HG03045 (cell line): Measurements from ENCODE around the gene MOGAT2.

Source experiments
- ATAC-seq: cut with Tn5 transposase; IDR thresholded peaks from one replicate; pipeline ENCODE4 v1.9.1; 2021; ENCODE audit warnings: mild to moderate bottlenecking, moderate library complexity; ENCODE audit not compliant: unreplicated experiment

The MOGAT2 gene

GRCh38 chr11:75776546-75776945, 58.9 kb downstream of the MOGAT2 start:
- ATAC-seq: no peak

GRCh38 chr11:75777461-75778110, 59.9 kb downstream of the MOGAT2 start:
- ATAC-seq: no peak

- ATAC-seq: no peak
Observed at GRCh38 chr11:75778962-75779361, 61.3 kb downstream of the MOGAT2 start.

- no peak for ATAC-seq
Observed at GRCh38 chr11:75779960-75780359, 62.3 kb downstream of the MOGAT2 start.

GRCh38 chr11:75780888-75781287, 63.2 kb downstream of the MOGAT2 start:
- ATAC-seq: no peak

- ATAC-seq: no peak
Observed at GRCh38 chr11:75781296-75781695, 63.7 kb downstream of the MOGAT2 start.

GRCh38 chr11:75781831-75782230, 64.2 kb downstream of the MOGAT2 start:
- no peak for ATAC-seq
